Large intestine (tissue), 12 donors: Measurements from ENCODE around the gene MDM2. TPM values are rescaled to one million over a fixed set of nuclear protein-coding genes. Genes with fewer than 3 reads are reported as not detected.

Source experiments
- DNase-seq, 2 donors: peaks; one replicate each; pipeline versions ENCODE4 v3.0.0 to v3.0.0-alpha.2; 2013
- H3K27ac ChIP-seq: one replicate; pipeline ENCODE4 v1.5.1; 2013; ENCODE audit warnings: low read length
- H3K27me3 ChIP-seq: 2 replicates; pipeline ENCODE4 v1.6.1; 2013; ENCODE audit warnings: low read length; ENCODE audit not compliant: control insufficient read depth, insufficient read depth
- H3K36me3 ChIP-seq: 2 replicates; pipeline ENCODE4 v1.6.1; 2013; ENCODE audit warnings: low read length; ENCODE audit not compliant: control insufficient read depth, insufficient read depth
- H3K4me1 ChIP-seq: one replicate; pipeline ENCODE4 v1.6.1; 2013; ENCODE audit warnings: low read length; ENCODE audit not compliant: control insufficient read depth, insufficient read depth
- H3K4me3 ChIP-seq: one replicate; pipeline ENCODE4 v1.5.1; 2013; ENCODE audit warnings: low read length
- H3K9me3 ChIP-seq: one replicate; pipeline ENCODE4 v1.6.1; 2013; ENCODE audit warnings: mild to moderate bottlenecking, low read depth, low read length, moderate library complexity; ENCODE audit not compliant: control insufficient read depth
- WGBS: methylation state at CpG from one replicate; pipeline ENCODE4 v1.1.5; 2013; ENCODE audit warnings: low lambda C conversion rate; ENCODE audit not compliant: insufficient coverage; 5-methylcytosine and 5-hydroxymethylcytosine counted together
- long read RNA-seq, 11 donors: transcript quantifications; one replicate each; lab custom pipeline, GENCODE V29; 2026
- polyA plus RNA-seq: library from polyadenylated mRNA; unstranded; fragments of 120-200 nt; gene quantifications from one replicate; pipeline ENCODE4 v1.2.1, GENCODE V29; 2013

The MDM2 gene
- polyA plus RNA-seq = 34.9 TPM
- long read RNA-seq, donor 1, full-length matches to known transcripts = 4 of 22 reads
- long read RNA-seq, donor 1, partial matches to known transcripts = 18 of 22 reads
- long read RNA-seq, donor 1, other reads (novel, unspliced or antisense) = 0 of 22 reads
- long read RNA-seq, donor 2, full-length matches to known transcripts = 10 of 16 reads
- long read RNA-seq, donor 2, partial matches to known transcripts = 6 of 16 reads
- long read RNA-seq, donor 2, other reads (novel, unspliced or antisense) = 0 of 16 reads
- long read RNA-seq, donor 3 = 0 reads
- long read RNA-seq, donor 4 = 0 reads
- long read RNA-seq, donor 5, full-length matches to known transcripts = 2 of 2 reads
- long read RNA-seq, donor 5, partial matches to known transcripts = 0 of 2 reads
- long read RNA-seq, donor 5, other reads (novel, unspliced or antisense) = 0 of 2 reads
- long read RNA-seq, donor 6, partial matches to known transcripts = 0 of 1 reads
- long read RNA-seq, donor 6, other reads (novel, unspliced or antisense) = 0 of 1 reads
- long read RNA-seq, donor 7, partial matches to known transcripts = 6 of 6 reads
- long read RNA-seq, donor 7, other reads (novel, unspliced or antisense) = 0 of 6 reads
- long read RNA-seq, donor 8, full-length matches to known transcripts = 4 of 4 reads
- long read RNA-seq, donor 8, partial matches to known transcripts = 0 of 4 reads
- long read RNA-seq, donor 8, other reads (novel, unspliced or antisense) = 0 of 4 reads
- long read RNA-seq, donor 9, full-length matches to known transcripts = 1 of 1 reads
- long read RNA-seq, donor 9, partial matches to known transcripts = 0 of 1 reads
- long read RNA-seq, donor 9, other reads (novel, unspliced or antisense) = 0 of 1 reads
- long read RNA-seq, donor 10, full-length matches to known transcripts = 7 of 7 reads
- long read RNA-seq, donor 10, partial matches to known transcripts = 0 of 7 reads
- long read RNA-seq, donor 10, other reads (novel, unspliced or antisense) = 0 of 7 reads
- long read RNA-seq, donor 11, partial matches to known transcripts = 0 of 1 reads
- long read RNA-seq, donor 11, other reads (novel, unspliced or antisense) = 0 of 1 reads

- Histone ChIP-seq H3K4me1 (peaks cover 11% of the 10 kb centered on the region), H3K4me3 (peak within 1 kb of the TSS; percentile 100), H3K27me3 (no peaks in the 10 kb centered on the region), H3K9me3 (no peaks in the 10 kb centered on the region), H3K27ac (peak within 1 kb of the TSS; percentile 98), H3K36me3 (peaks cover 8% of the 10 kb centered on the region)
- DNase-seq = peak; percentile 93 to 95
- WGBS = no CpG with 5 or more reads among the region's 72 CpGs
Measured at GRCh38 chr12:68807576-68808387, at the start of gene MDM2. TSS of gene MDM2 (plus strand) at chr12:68808177. CDS start at chr12:68808478, 301 bp downstream.

- no peaks in the 10 kb centered on the region for H3K4me1 ChIP-seq
- H3K4me3 ChIP-seq = no peak overlapping the region
- no peaks in the 10 kb centered on the region for H3K9me3 ChIP-seq
- WGBS = no CpG with 5 or more reads among the region's 5 CpGs
- no peak overlapping the region for H3K27ac ChIP-seq
- no peaks in the 10 kb centered on the region for H3K27me3 ChIP-seq
- H3K36me3 ChIP-seq = peaks cover 26% of the 10 kb centered on the region
- no peak for DNase-seq
Measured at GRCh38 chr12:68759852-68760251, 48.1 kb upstream of the MDM2 start.

GRCh38 chr12:68760806-68761441, 47.1 kb upstream of the MDM2 start:
- peaks cover 18% of the 10 kb centered on the region for H3K36me3 ChIP-seq
- H3K27me3 ChIP-seq = no peaks in the 10 kb centered on the region
- 100% methylated on average over 5 of the region's 7 CpGs for WGBS
- no peaks in the 10 kb centered on the region for H3K9me3 ChIP-seq
- no peak overlapping the region for H3K4me3 ChIP-seq
- H3K4me1 ChIP-seq = no peaks in the 10 kb centered on the region
- no peak for DNase-seq
- H3K27ac ChIP-seq = no peak overlapping the region

GRCh38 chr12:68761442-68761812, 46.5 kb upstream of the MDM2 start:
- peaks cover 16% of the 10 kb centered on the region for H3K36me3 ChIP-seq
- no peak overlapping the region for H3K4me3 ChIP-seq
- WGBS = 100% methylated on average over 2 of the region's 3 CpGs
- no peaks in the 10 kb centered on the region for H3K27me3 ChIP-seq
- H3K4me1 ChIP-seq = no peaks in the 10 kb centered on the region
- DNase-seq = no peak
- no peak overlapping the region for H3K27ac ChIP-seq
- H3K9me3 ChIP-seq = no peaks in the 10 kb centered on the region

GRCh38 chr12:68761901-68762630, 45.9 kb upstream of the MDM2 start:
- WGBS = 87% methylated on average over 3 of the region's 8 CpGs
- no peaks in the 10 kb centered on the region for H3K9me3 ChIP-seq
- DNase-seq = no peak
- H3K4me1 ChIP-seq = no peaks in the 10 kb centered on the region
- no peaks in the 10 kb centered on the region for H3K27me3 ChIP-seq
- H3K27ac ChIP-seq = no peak overlapping the region
- H3K36me3 ChIP-seq = peaks cover 19% of the 10 kb centered on the region
- no peak overlapping the region for H3K4me3 ChIP-seq

GRCh38 chr12:68762691-68763090, 45.3 kb upstream of the MDM2 start:
- WGBS = 80% methylated on average over 1 of the region's 3 CpGs
- H3K4me3 ChIP-seq = no peak overlapping the region

GRCh38 chr12:68765696-68766095, 42.3 kb upstream of the MDM2 start:
- no peak for DNase-seq
- Histone ChIP-seq H3K27me3 (no peaks in the 10 kb centered on the region), H3K9me3 (no peaks in the 10 kb centered on the region), H3K36me3 (peaks cover 15% of the 10 kb centered on the region), H3K4me3 (no peak overlapping the region), H3K4me1 (no peaks in the 10 kb centered on the region), H3K27ac (no peak overlapping the region)
- WGBS = no CpG with 5 or more reads among the region's 1 CpG

More at GRCh38 chr12:68762691-68763090, 45.3 kb upstream of the MDM2 start:
- no peak overlapping the region for H3K27ac ChIP-seq
- peaks cover 19% of the 10 kb centered on the region for H3K36me3 ChIP-seq
- H3K9me3 ChIP-seq = no peaks in the 10 kb centered on the region
- DNase-seq = no peak
- H3K4me1 ChIP-seq = no peaks in the 10 kb centered on the region
- H3K27me3 ChIP-seq = no peaks in the 10 kb centered on the region

- DNase-seq = no peak
- Histone ChIP-seq H3K9me3 (no peaks in the 10 kb centered on the region), H3K36me3 (peaks cover 13% of the 10 kb centered on the region), H3K27me3 (no peaks in the 10 kb centered on the region), H3K4me1 (no peaks in the 10 kb centered on the region), H3K4me3 (no peak overlapping the region), H3K27ac (no peak overlapping the region)
- WGBS = 100% methylated on average over 1 of the region's 2 CpGs
Measured at GRCh38 chr12:68766646-68767045, 41.3 kb upstream of the MDM2 start.

GRCh38 chr12:68767191-68767590, 40.8 kb upstream of the MDM2 start:
- Histone ChIP-seq H3K27ac (no peak overlapping the region), H3K4me1 (no peaks in the 10 kb centered on the region), H3K4me3 (no peak overlapping the region), H3K27me3 (no peaks in the 10 kb centered on the region), H3K36me3 (peaks cover 10% of the 10 kb centered on the region), H3K9me3 (no peaks in the 10 kb centered on the region)
- no CpG with 5 or more reads among the region's 7 CpGs for WGBS
- DNase-seq = no peak
